CD4-positive, alpha-beta T cell (primary cell): Measurements from ENCODE around the gene STK32B. TPM values are rescaled to one million over a fixed set of nuclear protein-coding genes. Genes with fewer than 3 reads are reported as not detected.

ENCODE experiments used
- ATAC-seq: fragments of 200-7000 bp; cut with Tn5 transposase; one replicate; pipeline ENCODE4 v1.10.0; 2022; ENCODE audit warnings: mild to moderate bottlenecking; ENCODE audit not compliant: poor library complexity
- CTCF ChIA-PET: fragments of 350-600 bp; sonication (Branson Sonifier 250); formaldehyde crosslinking; loops from one replicate; lab custom pipeline; 2021; ENCODE audit warnings: antibody characterized with exemption, inconsistent platforms; lab: Charles Lee
- POLR2A ChIA-PET: fragments of 350-600 bp; sonication (Branson Sonifier 250); formaldehyde crosslinking; loops from one replicate; lab custom pipeline; 2021; ENCODE audit warnings: antibody characterized with exemption, inconsistent platforms; lab: Charles Lee
- DNase-seq, 14 experiments: peaks; one replicate each; pipeline ENCODE4 v3.0.0-alpha.2; 2013 to 2020; ENCODE audit warnings: mixed read lengths in 2 of 14
- H3K27ac ChIP-seq, 2 donors: one replicate each; pipeline versions ENCODE4 v1.5.1 to v1.7.0; 2013; ENCODE audit warnings: low read length in 2 of 2, low read depth in 1 of 2, mild to moderate bottlenecking in 1 of 2
- H3K27me3 ChIP-seq, 2 experiments: 1 replicate in 1 of 2; 2 replicates in 1 of 2; pipeline versions ENCODE4 v1.6.1 to v1.7.0; 2013; ENCODE audit warnings: low read length in 2 of 2, control low read depth in 1 of 2, mild to moderate bottlenecking in 1 of 2, moderate library complexity in 1 of 2; ENCODE audit not compliant: insufficient read depth in 2 of 2, control insufficient read depth in 1 of 2
- H3K36me3 ChIP-seq: one replicate; pipeline ENCODE4 v1.6.1; 2013; ENCODE audit warnings: low read length, control low read depth; ENCODE audit not compliant: insufficient read depth
- H3K4me1 ChIP-seq: one replicate; pipeline ENCODE4 v1.6.1; 2013; ENCODE audit warnings: low read length, control low read depth; ENCODE audit not compliant: insufficient read depth
- H3K4me3 ChIP-seq: one replicate; pipeline ENCODE4 v1.5.1; 2013; ENCODE audit warnings: mild to moderate bottlenecking, low read length, moderate library complexity
- H3K9me3 ChIP-seq, 2 experiments: 1 replicate in 1 of 2; 2 replicates in 1 of 2; pipeline versions ENCODE4 v1.6.1 to v1.7.0; 2013; ENCODE audit warnings: low read length in 2 of 2, mild to moderate bottlenecking in 2 of 2, control low read depth in 1 of 2, moderate library complexity in 1 of 2; ENCODE audit not compliant: control insufficient read depth in 1 of 2, insufficient read depth in 1 of 2
- H3K27ac Mint-ChIP-seq: one replicate; pipeline ENCODE4 v1.8.0; 2020; ENCODE audit warnings: mixed read lengths
- H3K27me3 Mint-ChIP-seq: one replicate; pipeline ENCODE4 v1.8.0; 2021; ENCODE audit warnings: mixed read lengths
- H3K36me3 Mint-ChIP-seq: one replicate; pipeline ENCODE4 v1.8.0; 2021; ENCODE audit warnings: low read depth, mixed read lengths
- H3K4me1 Mint-ChIP-seq: one replicate; pipeline ENCODE4 v1.8.0; 2021; ENCODE audit warnings: low read depth, mixed read lengths
- H3K4me3 Mint-ChIP-seq: one replicate; pipeline ENCODE4 v1.8.0; 2020; ENCODE audit warnings: mild to moderate bottlenecking, mixed read lengths
- H3K9me3 Mint-ChIP-seq: one replicate; pipeline ENCODE4 v1.8.0; 2020; ENCODE audit warnings: mixed read lengths
- intact Hi-C, 2 experiments: fragments of 100-400 bp; cut with DNase I in 1 of 2; cut with micrococcal nuclease in 1 of 2; formaldehyde crosslinking; loops; one replicate each; pipeline versions ENCODE4 v1.15.1 to v1.9.0; 2023 to 2025; cut with DNase I, micrococcal nuclease
- total RNA-seq, 174 experiments: library from RNA in 2 of 174; stranded (reverse) in 2 of 174; gene quantifications; one replicate each; pipeline ENCODE4 v1.2.3 and lab custom pipeline; 2021 to 2026
- TF ChIP-seq, protein P1 (sequence below): fragments of 200-600 bp; IDR thresholded peaks from one replicate; pipeline ENCODE4 v1.8.0; 2022; ENCODE audit warnings: antibody characterized with exemption, mild to moderate bottlenecking

The STK32B gene
- total RNA-seq, 2 experiments from 2014 or later: not detected

- TF ChIP-seq, protein P1, sequence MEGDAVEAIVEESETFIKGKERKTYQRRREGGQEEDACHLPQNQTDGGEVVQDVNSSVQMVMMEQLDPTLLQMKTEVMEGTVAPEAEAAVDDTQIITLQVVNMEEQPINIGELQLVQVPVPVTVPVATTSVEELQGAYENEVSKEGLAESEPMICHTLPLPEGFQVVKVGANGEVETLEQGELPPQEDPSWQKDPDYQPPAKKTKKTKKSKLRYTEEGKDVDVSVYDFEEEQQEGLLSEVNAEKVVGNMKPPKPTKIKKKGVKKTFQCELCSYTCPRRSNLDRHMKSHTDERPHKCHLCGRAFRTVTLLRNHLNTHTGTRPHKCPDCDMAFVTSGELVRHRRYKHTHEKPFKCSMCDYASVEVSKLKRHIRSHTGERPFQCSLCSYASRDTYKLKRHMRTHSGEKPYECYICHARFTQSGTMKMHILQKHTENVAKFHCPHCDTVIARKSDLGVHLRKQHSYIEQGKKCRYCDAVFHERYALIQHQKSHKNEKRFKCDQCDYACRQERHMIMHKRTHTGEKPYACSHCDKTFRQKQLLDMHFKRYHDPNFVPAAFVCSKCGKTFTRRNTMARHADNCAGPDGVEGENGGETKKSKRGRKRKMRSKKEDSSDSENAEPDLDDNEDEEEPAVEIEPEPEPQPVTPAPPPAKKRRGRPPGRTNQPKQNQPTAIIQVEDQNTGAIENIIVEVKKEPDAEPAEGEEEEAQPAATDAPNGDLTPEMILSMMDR: no peak
- Mint-ChIP-seq H3K27ac (no peak overlapping the region), H3K27me3 (no peaks in the 10 kb centered on the region), H3K4me3 (no peak overlapping the region), H3K36me3 (no peaks in the 10 kb centered on the region), H3K4me1 (no peaks in the 10 kb centered on the region), H3K9me3 (no peaks in the 10 kb centered on the region)
- ATAC-seq (no peak), DNase-seq (no peak)
- Histone ChIP-seq H3K4me3 (no peak overlapping the region), H3K27ac (no peak overlapping the region), H3K36me3 (no peaks in the 10 kb centered on the region), H3K27me3 (no peaks in the 10 kb centered on the region), H3K9me3 (peaks cover 0 to 19% of the 10 kb centered on the region in 2 experiments), H3K4me1 (no peaks in the 10 kb centered on the region)
- CTCF ChIA-PET: no interaction called here
- POLR2A ChIA-PET: no interaction called here
- intact Hi-C loops: no loop called here
Observed at GRCh38 chr4:5376015-5376414, 324.7 kb downstream of the STK32B start.

DNA sequence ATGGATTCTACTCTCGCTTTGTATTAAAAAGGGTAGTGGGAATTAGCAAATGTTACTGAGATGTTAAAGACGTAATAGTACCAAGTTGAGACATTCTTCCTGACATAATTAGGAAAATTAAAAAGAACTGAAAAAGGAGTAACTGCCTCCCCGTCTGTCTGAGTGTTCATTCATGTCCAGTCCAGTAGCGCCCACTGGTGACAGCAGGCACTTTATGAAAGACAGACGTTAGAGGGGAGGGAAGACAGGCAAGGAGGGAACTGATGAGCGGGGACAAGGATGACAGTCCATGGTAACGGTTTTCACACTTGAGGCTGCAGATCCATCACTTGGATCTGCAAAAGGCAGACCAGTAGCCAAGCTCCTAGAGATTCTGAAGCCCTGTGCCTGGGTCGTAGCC, 326.7 kb downstream of the STK32B start:
- intact Hi-C loops: no loop called here
- Mint-ChIP-seq H3K36me3 (no peaks in the 10 kb centered on the region), H3K4me1 (no peaks in the 10 kb centered on the region), H3K4me3 (no peak overlapping the region), H3K9me3 (no peaks in the 10 kb centered on the region), H3K27me3 (no peaks in the 10 kb centered on the region), H3K27ac (no peak overlapping the region)
- H3K27ac ChIP-seq: no peak overlapping the region
- POLR2A ChIA-PET: no interaction called here
- peak in 1 of 14 experiments; percentile 2 for DNase-seq
- ATAC-seq: no peak
- CTCF ChIA-PET: no interaction called here
- H3K4me1 ChIP-seq: no peaks in the 10 kb centered on the region
- peaks cover 0 to 21% of the 10 kb centered on the region in 2 experiments for H3K9me3 ChIP-seq
- TF ChIP-seq, protein P1: no peak
- H3K4me3 ChIP-seq: no peak overlapping the region
- H3K36me3 ChIP-seq: no peaks in the 10 kb centered on the region
- no peaks in the 10 kb centered on the region for H3K27me3 ChIP-seq

DNA sequence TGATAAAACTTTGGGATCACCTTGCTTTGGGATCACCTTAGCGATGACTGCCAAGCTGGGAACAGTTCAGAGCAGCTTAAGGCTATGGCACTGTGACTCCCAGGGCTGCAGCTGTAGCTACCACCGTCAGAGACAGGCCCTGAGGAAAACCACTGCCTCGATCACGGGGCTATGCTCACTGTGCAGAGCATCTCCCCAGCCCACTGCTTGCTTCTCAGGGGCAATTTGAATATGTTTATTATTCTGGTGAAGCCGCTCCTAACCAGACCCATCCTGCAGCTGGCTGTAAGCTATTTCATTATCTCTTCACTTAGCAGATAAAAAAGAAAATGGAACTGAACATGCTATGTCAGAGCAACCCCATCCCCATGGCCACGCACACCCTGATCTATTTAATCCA, 328.6 kb downstream of the STK32B start:
- peaks cover 0 to 23% of the 10 kb centered on the region in 2 experiments for H3K9me3 ChIP-seq
- H3K4me3 Mint-ChIP-seq: no peak overlapping the region
- H3K4me1 ChIP-seq: no peaks in the 10 kb centered on the region
- H3K36me3 Mint-ChIP-seq: no peaks in the 10 kb centered on the region
- H3K27me3 ChIP-seq: no peaks in the 10 kb centered on the region
- H3K9me3 Mint-ChIP-seq: no peaks in the 10 kb centered on the region
- ATAC-seq (no peak), DNase-seq (no peak)
- no peaks in the 10 kb centered on the region for H3K27me3 Mint-ChIP-seq
- H3K36me3 ChIP-seq: no peaks in the 10 kb centered on the region
- no peak overlapping the region for H3K27ac Mint-ChIP-seq
- POLR2A ChIA-PET: no interaction called here
- CTCF ChIA-PET: no interaction called here
- no peaks in the 10 kb centered on the region for H3K4me1 Mint-ChIP-seq
- TF ChIP-seq, protein P1: no peak
- no peak overlapping the region for H3K27ac ChIP-seq
- intact Hi-C loops: no loop called here
- H3K4me3 ChIP-seq: no peak overlapping the region
